Activated CD4-positive, alpha-beta T cell treated with anti-CD3 and anti-CD28 coated beads, Interleukin-2, amount 50 U/mL, for 1 hour (primary cell): ENCODE measurements around the gene C19orf81.

Experiments
- DNase-seq: peaks from one replicate; pipeline ENCODE4 v3.0.0-alpha.2; 2020

Gene C19orf81

DNA sequence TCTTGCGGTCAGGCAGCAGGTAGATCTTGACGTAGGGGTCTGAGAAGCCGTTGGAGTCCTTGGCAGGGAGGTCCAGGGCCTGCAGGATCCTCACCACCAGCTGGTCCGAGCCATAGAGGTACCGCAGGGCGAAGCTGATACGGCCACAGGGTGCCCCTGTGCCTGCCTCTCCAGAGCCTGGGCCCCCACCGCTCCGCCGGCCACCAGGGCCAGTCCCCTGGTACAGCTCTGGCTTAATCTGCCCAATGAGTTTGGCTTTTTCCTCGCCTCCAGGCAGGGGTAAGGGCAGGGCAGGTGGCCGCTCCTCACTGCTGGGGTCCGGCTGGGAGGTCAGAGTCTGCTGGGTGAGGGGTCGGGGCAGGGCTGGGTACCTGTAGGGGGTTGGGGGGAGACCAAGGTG, 19.4 kb upstream of the C19orf81 start:
- DNase-seq: no peak

DNA sequence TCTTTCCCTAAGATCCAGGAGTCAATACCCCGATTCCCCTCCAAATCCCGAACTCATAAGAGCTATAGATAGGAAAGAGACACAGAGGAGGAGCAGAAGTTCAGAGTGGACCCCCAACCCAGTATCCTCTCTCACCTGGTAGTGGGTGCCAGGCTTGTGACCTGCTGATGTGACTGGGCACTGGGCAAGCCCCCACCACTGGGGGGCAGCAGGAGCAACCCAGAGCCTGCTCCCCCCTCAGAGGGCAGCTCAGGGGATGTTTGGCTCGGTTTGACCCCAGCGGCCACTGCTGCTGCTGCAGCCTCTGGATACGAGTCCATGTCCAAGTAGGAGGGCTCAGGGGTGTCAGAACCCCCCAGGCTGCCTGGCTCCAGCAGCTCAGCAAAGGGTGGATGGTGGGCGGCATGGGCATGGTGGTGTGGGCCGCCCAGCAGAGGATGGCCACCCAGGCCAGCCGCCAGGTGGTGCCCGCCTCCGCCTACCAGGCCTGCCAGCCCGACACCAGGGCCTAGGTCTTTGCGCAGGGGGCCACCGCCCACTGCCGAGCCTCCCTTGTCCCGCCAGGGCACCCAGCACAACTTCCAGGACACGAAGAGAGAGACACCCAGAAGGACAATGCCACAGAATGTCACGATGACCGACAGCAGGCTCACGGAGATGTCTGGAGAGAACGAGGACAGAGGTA, 17.0 kb upstream of the C19orf81 start:
- no peak for DNase-seq

GRCh38 chr19:50633359-50633758, 15.9 kb upstream of the C19orf81 start:
- no peak for DNase-seq

GRCh38 chr19:50633973-50634372, 15.3 kb upstream of the C19orf81 start:
- no peak for DNase-seq

DNA sequence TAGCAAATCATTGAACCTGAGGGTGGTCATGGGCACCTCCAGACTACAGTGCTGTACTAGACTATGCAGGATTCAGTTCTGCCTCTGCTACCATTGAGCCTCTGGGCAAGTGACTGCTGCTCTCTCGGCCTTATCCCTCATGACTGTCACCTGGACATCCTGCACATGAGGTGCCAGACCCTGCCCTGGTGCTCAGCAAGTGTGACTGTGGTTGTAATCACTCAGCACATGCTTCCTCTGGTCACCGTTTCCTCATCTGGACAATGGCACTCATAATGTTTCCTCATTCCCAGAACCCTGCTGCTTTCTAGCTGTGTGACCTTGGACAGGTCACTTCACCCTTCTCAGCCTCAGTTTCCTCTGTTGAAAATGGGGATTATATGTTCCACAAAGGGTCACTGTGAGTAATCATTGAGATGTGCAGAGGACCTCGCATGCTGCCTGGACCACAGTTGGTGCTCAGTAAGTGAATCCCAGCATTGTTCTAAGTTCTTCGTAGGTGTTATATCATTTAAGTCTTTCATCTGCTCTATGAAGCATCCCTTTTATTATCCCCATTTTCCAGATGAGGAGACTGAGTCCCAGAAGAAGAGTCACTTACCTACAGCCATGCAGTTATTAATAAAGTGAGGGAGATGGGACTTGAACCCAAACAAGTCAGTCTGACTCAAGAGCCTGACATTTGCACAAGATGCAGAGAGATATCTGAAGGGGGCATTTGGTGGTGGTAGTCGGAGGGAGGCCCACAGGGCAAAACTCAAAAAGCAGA, 12.7 kb upstream of the C19orf81 start:
- DNase-seq: no peak

DNA sequence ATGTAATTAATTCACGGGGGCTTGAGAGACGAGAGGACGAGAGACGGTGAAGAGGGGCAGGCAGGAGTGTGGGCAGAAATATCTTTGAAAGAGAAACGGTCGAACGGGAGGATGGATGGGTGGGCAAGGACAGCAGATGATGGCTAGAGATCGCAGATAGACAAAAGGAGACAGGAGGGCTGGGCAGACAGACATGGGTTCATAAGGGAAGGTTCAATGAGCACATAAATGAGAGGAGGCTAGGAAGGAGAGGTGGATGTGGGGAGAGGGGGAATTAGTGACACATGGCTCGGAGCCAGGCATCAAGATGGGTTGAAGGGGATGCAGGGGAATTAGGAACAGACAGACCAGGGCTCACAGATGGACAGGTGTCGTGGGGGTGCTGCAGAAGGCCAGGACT, 10.6 kb upstream of the C19orf81 start:
- no peak for DNase-seq

DNA sequence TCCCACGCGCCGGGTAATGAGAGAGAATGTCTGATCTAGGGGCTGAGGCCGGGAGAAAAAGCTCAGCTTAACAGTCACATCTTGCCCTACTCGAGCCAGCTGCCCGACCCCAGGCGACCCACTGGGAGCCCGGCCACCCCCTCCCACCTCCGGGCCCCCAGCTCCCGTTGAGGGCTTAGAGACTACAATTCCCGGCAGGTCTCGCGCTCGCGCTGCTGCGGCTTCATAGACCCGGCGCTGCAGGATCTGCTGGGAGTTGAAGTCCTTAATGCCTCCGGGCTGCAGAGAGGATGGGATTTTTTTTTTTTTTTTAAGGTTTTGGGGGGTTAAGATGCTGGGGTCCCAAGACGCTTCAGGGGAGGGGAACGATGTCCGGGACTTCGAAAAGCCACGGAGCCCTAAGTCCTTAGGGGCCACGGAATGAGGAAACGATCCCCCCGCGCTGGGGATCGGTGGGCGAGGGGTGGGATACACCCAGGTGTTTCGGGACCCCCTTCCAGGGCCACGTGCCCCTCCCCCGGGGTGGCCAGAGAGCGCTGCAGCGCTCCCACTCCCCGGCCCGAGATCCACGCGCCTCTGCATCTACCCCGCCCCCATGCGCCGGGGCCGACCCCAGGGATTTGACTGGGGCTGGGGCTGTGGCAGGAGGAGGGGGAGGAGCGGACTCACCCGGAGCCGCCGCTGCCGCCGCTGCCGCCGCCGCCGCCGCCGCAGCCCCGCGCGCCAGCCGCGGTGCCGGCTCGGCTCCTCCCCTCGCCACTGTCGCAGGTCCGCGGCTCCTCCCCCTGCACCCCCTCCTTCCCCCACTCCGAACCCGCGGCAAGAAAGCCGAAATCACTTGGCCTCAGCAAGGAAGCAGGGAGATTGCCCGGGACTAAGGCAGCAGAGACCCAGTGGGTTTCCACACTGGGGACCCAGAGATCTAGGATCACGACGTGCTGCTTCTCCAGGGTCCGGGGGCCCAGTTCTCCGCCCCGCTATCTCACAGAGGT, 9.8 kb upstream of the C19orf81 start, which contains the start of gene SYT3:
Gene SYT3, minus strand, starts transcription at position 761 of the 992 bp plus-strand sequence. CDS start 2,470 bp downstream, outside the sequence.
- DNase-seq: peak; percentile 32

DNA sequence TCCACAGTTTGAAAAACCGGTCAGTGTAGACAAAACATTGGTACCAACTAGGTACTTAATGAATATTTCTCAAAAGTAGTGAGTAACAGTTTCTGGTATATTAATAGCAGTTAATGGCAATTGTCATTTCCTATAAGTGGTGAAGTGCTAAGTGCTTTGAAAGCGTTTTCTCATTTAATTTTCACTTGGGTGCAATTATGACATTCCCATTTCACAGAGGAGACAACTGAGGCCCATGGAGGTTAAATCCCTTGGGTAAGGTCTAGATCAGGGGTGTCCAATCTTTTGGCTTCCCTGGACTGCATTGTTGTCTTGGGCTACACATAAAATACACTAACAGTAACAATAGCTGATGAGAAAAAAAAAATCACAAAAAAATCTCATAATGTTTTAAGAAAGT, 8.9 kb upstream of the C19orf81 start:
- no peak for DNase-seq

DNA sequence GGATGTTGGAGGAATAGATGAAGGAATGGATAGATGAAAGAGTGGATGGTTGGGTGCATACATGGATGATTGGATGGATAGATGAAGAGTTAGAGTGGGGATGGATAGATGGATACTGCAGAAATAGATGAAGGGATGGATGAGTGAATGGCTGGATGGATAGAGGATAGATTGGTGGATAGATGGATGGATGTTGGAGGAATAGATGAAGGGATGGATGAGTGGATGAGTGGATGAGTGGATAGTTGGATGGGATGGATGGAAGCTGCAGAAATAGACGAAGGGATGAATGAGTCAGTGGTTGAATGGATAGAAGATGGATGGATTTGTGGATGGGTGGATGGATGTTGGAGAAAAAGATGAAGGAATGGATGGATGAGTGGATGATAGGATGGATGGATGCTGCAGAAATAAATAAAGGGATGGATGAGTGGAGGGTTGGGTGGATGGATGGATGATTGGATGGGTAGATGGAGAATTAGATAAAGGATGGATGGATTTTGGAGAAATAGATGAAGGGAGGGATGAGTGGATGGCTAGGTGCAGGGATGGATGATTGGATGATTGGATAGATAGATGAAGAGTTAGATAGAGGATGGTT, 4.8 kb upstream of the C19orf81 start:
- DNase-seq: no peak

DNA sequence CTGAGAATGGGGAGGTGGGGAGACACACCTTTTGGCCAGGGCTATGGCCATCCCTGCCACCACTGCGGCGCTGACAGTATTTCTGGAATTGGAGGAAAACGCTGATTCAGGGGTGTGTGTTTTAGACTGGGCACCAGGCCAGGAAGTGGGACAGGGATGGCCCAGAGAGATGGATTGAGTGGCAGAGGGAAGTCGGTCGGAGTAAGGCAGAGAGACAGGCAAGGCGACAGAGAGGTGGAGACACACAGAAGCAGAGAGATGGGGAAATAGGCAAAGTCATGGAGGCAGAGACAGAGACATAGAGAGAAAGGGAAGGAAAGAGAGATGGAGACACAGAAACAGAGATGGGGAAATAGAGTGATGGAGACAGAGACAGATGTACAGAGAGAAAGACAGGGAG, 4.1 kb upstream of the C19orf81 start:
- DNase-seq: no peak

- no peak for DNase-seq
These were observed 3.0 kb upstream of the C19orf81 start for GRCh38 chr19:50646074-50646807.

- no peak for DNase-seq
These were observed 1.2 kb upstream of the C19orf81 start for GRCh38 chr19:50647879-50648615.

GRCh38 chr19:50648659-50649058, 586 bp upstream of the C19orf81 start:
- DNase-seq: no peak

- no peak for DNase-seq
These were observed 1.9 kb downstream of the C19orf81 start for GRCh38 chr19:50651174-50651573.

- DNase-seq: no peak
These were observed 3.5 kb downstream of the C19orf81 start for GRCh38 chr19:50652722-50653121.

GRCh38 chr19:50654882-50655281, 5.6 kb downstream of the C19orf81 start:
- DNase-seq: no peak

- no peak for DNase-seq
These were observed 8.0 kb downstream of the C19orf81 start for GRCh38 chr19:50657222-50657669.

GRCh38 chr19:50657712-50658440, 8.6 kb downstream of the C19orf81 start:
- peak; percentile 69 for DNase-seq

DNA sequence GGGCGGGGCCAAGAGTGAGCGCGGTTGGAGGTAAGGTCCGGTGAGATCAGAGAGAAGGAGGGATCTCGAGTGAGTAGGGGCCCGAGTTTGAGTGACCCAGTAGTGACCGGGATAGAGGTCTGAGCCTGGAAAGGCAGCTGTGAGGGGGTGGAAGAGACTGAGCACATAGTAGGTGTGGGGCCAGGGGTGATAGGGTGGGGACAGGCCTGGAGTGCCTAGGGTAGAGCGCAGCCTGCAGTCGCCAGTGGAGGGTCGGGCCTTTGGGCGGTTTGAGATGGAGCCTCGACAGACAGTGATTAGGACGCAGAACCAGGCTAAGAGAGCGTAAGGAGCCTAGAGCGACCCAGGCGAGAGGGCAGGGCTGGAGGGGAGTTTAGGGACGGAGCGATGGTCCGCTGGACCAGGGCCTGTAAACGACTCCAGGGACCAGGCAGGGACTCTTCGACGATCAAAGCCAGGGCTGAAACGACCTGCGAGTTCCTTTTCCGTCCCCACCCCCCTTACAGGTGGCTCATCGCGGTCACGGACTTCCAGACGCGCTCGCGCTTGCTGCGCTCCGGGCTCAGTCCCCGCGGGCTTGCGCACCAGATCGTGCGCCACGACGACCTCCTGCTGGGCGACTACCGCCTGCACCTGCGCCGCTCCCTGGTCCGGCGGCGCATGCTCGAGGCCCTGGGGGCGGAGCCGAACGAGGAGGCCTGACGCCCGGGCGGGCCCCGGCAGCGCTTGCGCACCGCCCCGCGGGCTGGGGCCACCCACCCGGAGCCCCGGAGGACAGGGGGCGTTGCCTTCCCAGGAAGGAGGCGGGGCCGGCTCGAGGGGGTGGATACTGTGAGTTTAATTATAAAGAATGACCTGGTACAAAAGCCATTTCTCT, 9.4 kb downstream of the C19orf81 start:
- peak; percentile 22 for DNase-seq
